Activated naive CD8-positive, alpha-beta T cell treated with anti-CD3 and anti-CD28 coated beads, Interleukin-2, amount 10 ng/mL, durations not matched to agents 7 days and 5 days (primary cell): ENCODE results near the gene TTLL11. TPM values are rescaled to one million over a fixed set of nuclear protein-coding genes. Genes with fewer than 3 reads are reported as not detected.

Experiments used
- ATAC-seq: fragments of 150-1000 bp; cut with Tn5 transposase; one replicate; pipeline ENCODE4 v1.10.0; 2021; ENCODE audit warnings: low read depth, moderate library complexity
- POLR2A ChIA-PET: fragments of 350-600 bp; sonication (Branson Sonifier 250); formaldehyde crosslinking; loops from one replicate; lab custom pipeline; 2021; ENCODE audit warnings: antibody characterized with exemption; lab: Charles Lee
- DNase-seq: peaks from one replicate; pipeline ENCODE4 v3.0.0; 2021
- H3K27ac Mint-ChIP-seq: one replicate; pipeline ENCODE4 v1.8.0; 2022; ENCODE audit warnings: mild to moderate bottlenecking, mixed read lengths
- H3K27me3 Mint-ChIP-seq: one replicate; pipeline ENCODE4 v1.8.0; 2022; ENCODE audit warnings: mild to moderate bottlenecking, moderate library complexity, mixed read lengths
- H3K36me3 Mint-ChIP-seq: one replicate; pipeline ENCODE4 v1.8.0; 2021; ENCODE audit warnings: mild to moderate bottlenecking, mixed read lengths
- H3K4me1 Mint-ChIP-seq: one replicate; pipeline ENCODE4 v1.8.0; 2021; ENCODE audit warnings: mixed read lengths
- H3K4me3 Mint-ChIP-seq: one replicate; pipeline ENCODE4 v1.8.0; 2022; ENCODE audit warnings: mild to moderate bottlenecking, moderate library complexity, mixed read lengths
- H3K9me3 Mint-ChIP-seq: one replicate; pipeline ENCODE4 v1.8.0; 2021; ENCODE audit warnings: mixed read lengths
- total RNA-seq, 2 experiments: library from RNA; stranded (reverse); gene quantifications; one replicate each; pipeline ENCODE4 v1.2.3, GENCODE V29; 2021

Gene TTLL11
- total RNA-seq, 2 experiments from 2014 or later = 3.9 to 4.1 TPM

GRCh38 chr9:121813519-121814210 is 279.4 kb downstream of the TTLL11 start:
- H3K36me3 Mint-ChIP-seq = no peaks in the 10 kb centered on the region
- no peak overlapping the region for H3K27ac Mint-ChIP-seq
- no peak overlapping the region for H3K4me3 Mint-ChIP-seq
- H3K9me3 Mint-ChIP-seq = no peaks in the 10 kb centered on the region
- POLR2A ChIA-PET = no interaction called here
- DNase-seq (no peak), ATAC-seq (no peak)
- no peaks in the 10 kb centered on the region for H3K27me3 Mint-ChIP-seq
- H3K4me1 Mint-ChIP-seq = no peaks in the 10 kb centered on the region

- Mint-ChIP-seq H3K9me3 (no peaks in the 10 kb centered on the region), H3K27ac (no peak overlapping the region), H3K27me3 (no peaks in the 10 kb centered on the region), H3K36me3 (no peaks in the 10 kb centered on the region), H3K4me3 (no peak overlapping the region), H3K4me1 (no peaks in the 10 kb centered on the region)
- no peak for ATAC-seq
- POLR2A ChIA-PET = no interaction called here
- no peak for DNase-seq
Measured at GRCh38 chr9:121812159-121812735, 280.9 kb downstream of the TTLL11 start.

- H3K27me3 Mint-ChIP-seq = no peaks in the 10 kb centered on the region
- POLR2A ChIA-PET = no interaction called here
- no peaks in the 10 kb centered on the region for H3K4me1 Mint-ChIP-seq
- H3K36me3 Mint-ChIP-seq = no peaks in the 10 kb centered on the region
- DNase-seq = no peak
- no peak overlapping the region for H3K27ac Mint-ChIP-seq
- no peak overlapping the region for H3K4me3 Mint-ChIP-seq
- ATAC-seq = no peak
- H3K9me3 Mint-ChIP-seq = no peaks in the 10 kb centered on the region
Measured at GRCh38 chr9:121811751-121812150, 281.4 kb downstream of the TTLL11 start.

GRCh38 chr9:121811140-121811539 is 282.0 kb downstream of the TTLL11 start:
- DNase-seq (no peak), ATAC-seq (no peak)
- Mint-ChIP-seq H3K9me3 (no peaks in the 10 kb centered on the region), H3K4me1 (no peaks in the 10 kb centered on the region), H3K27ac (no peak overlapping the region), H3K36me3 (no peaks in the 10 kb centered on the region), H3K27me3 (no peaks in the 10 kb centered on the region), H3K4me3 (no peak overlapping the region)
- POLR2A ChIA-PET = no interaction called here

- DNase-seq (no peak), ATAC-seq (no peak)
- Mint-ChIP-seq H3K27ac (no peak overlapping the region), H3K27me3 (no peaks in the 10 kb centered on the region), H3K36me3 (no peaks in the 10 kb centered on the region), H3K4me3 (no peak overlapping the region), H3K9me3 (no peaks in the 10 kb centered on the region), H3K4me1 (no peaks in the 10 kb centered on the region)
- POLR2A ChIA-PET = no interaction called here
Measured at GRCh38 chr9:121810489-121810888, 282.6 kb downstream of the TTLL11 start.

- ATAC-seq = no peak
- Mint-ChIP-seq H3K27me3 (no peaks in the 10 kb centered on the region), H3K4me1 (no peaks in the 10 kb centered on the region), H3K36me3 (no peaks in the 10 kb centered on the region), H3K9me3 (peaks cover 2% of the 10 kb centered on the region), H3K27ac (no peak overlapping the region), H3K4me3 (no peak overlapping the region)
- POLR2A ChIA-PET = no interaction called here
- DNase-seq = no peak
Measured at GRCh38 chr9:121809356-121810050, 283.6 kb downstream of the TTLL11 start.

GRCh38 chr9:121808781-121809180 is 284.3 kb downstream of the TTLL11 start:
- no peak overlapping the region for H3K27ac Mint-ChIP-seq

GRCh38 chr9:121807823-121808278 is 285.3 kb downstream of the TTLL11 start:
- Mint-ChIP-seq H3K36me3 (no peaks in the 10 kb centered on the region), H3K4me1 (no peaks in the 10 kb centered on the region), H3K27ac (no peak overlapping the region), H3K4me3 (no peak overlapping the region), H3K27me3 (peaks cover 3% of the 10 kb centered on the region), H3K9me3 (peaks cover 2% of the 10 kb centered on the region)
- POLR2A ChIA-PET = no interaction called here
- DNase-seq (no peak), ATAC-seq (no peak)

More at GRCh38 chr9:121808781-121809180, 284.3 kb downstream of the TTLL11 start:
- H3K9me3 Mint-ChIP-seq = peaks cover 2% of the 10 kb centered on the region
- no peaks in the 10 kb centered on the region for H3K36me3 Mint-ChIP-seq
- POLR2A ChIA-PET = no interaction called here
- H3K4me3 Mint-ChIP-seq = no peak overlapping the region
- ATAC-seq (no peak), DNase-seq (no peak)
- H3K4me1 Mint-ChIP-seq = no peaks in the 10 kb centered on the region
- H3K27me3 Mint-ChIP-seq = no peaks in the 10 kb centered on the region

- ATAC-seq = no peak
- DNase-seq = no peak
- POLR2A ChIA-PET = no interaction called here
- Mint-ChIP-seq H3K4me1 (no peaks in the 10 kb centered on the region), H3K27ac (no peak overlapping the region), H3K36me3 (no peaks in the 10 kb centered on the region), H3K9me3 (peaks cover 2% of the 10 kb centered on the region), H3K27me3 (peaks cover 8% of the 10 kb centered on the region), H3K4me3 (no peak overlapping the region)
Measured at GRCh38 chr9:121807069-121807822, 285.9 kb downstream of the TTLL11 start.

GRCh38 chr9:121802753-121803152 is 290.4 kb downstream of the TTLL11 start:
- POLR2A ChIA-PET = no interaction called here

GRCh38 chr9:121801579-121801978 is 291.5 kb downstream of the TTLL11 start:
- no peaks in the 10 kb centered on the region for H3K4me1 Mint-ChIP-seq
- no peaks in the 10 kb centered on the region for H3K36me3 Mint-ChIP-seq
- POLR2A ChIA-PET = no interaction called here
- no peak overlapping the region for H3K4me3 Mint-ChIP-seq
- ATAC-seq = no peak
- DNase-seq = no peak
- no peak overlapping the region for H3K27ac Mint-ChIP-seq
- peaks cover 2% of the 10 kb centered on the region for H3K9me3 Mint-ChIP-seq
- peaks cover 17% of the 10 kb centered on the region for H3K27me3 Mint-ChIP-seq

More at GRCh38 chr9:121802753-121803152, 290.4 kb downstream of the TTLL11 start:
- peaks cover 15% of the 10 kb centered on the region for H3K27me3 Mint-ChIP-seq
- H3K27ac Mint-ChIP-seq = no peak overlapping the region
- peaks cover 2% of the 10 kb centered on the region for H3K9me3 Mint-ChIP-seq
- H3K4me3 Mint-ChIP-seq = no peak overlapping the region
- H3K4me1 Mint-ChIP-seq = no peaks in the 10 kb centered on the region
- ATAC-seq = no peak
- no peaks in the 10 kb centered on the region for H3K36me3 Mint-ChIP-seq
- DNase-seq = no peak

GRCh38 chr9:121800376-121800775 is 292.7 kb downstream of the TTLL11 start:
- Mint-ChIP-seq H3K9me3 (peaks cover 2% of the 10 kb centered on the region), H3K4me1 (no peaks in the 10 kb centered on the region), H3K27ac (no peak overlapping the region), H3K27me3 (peaks cover 17% of the 10 kb centered on the region), H3K36me3 (no peaks in the 10 kb centered on the region), H3K4me3 (no peak overlapping the region)
- ATAC-seq (no peak), DNase-seq (no peak)
- POLR2A ChIA-PET = no interaction called here

- POLR2A ChIA-PET = no interaction called here
- H3K36me3 Mint-ChIP-seq = no peaks in the 10 kb centered on the region
- no peak for ATAC-seq
- no peak for DNase-seq
- no peaks in the 10 kb centered on the region for H3K4me1 Mint-ChIP-seq
- H3K27ac Mint-ChIP-seq = no peak overlapping the region
- H3K27me3 Mint-ChIP-seq = peaks cover 17% of the 10 kb centered on the region
- H3K4me3 Mint-ChIP-seq = no peak overlapping the region
- H3K9me3 Mint-ChIP-seq = no peaks in the 10 kb centered on the region
Measured at GRCh38 chr9:121798941-121799340, 294.2 kb downstream of the TTLL11 start.
